H1 (cell line): ENCODE measurements around the gene PTGDR2. TPM values are rescaled to one million over a fixed set of nuclear protein-coding genes. Genes with fewer than 3 reads are reported as not detected.

Experiments
- CHD7 ChIP-seq: fragments of 300-600 bp; sonication (generic); IDR thresholded peaks from 2 replicates; pipeline ENCODE4 v1.7.1; 2012; ENCODE audit warnings: low read length, moderate library complexity, mild to moderate bottlenecking, inconsistent platforms; ENCODE audit not compliant: insufficient replicate concordance
- JUND ChIP-seq: IDR thresholded peaks from 2 replicates; pipeline ENCODE4 v1.6.1; 2011; ENCODE audit warnings: mild to moderate bottlenecking, improper control_type of control experiment, low read length
- NANOG ChIP-seq: IDR thresholded peaks from 2 replicates; pipeline ENCODE4 v1.6.1; 2011; ENCODE audit warnings: low read length, low read depth, mild to moderate bottlenecking, inconsistent platforms; ENCODE audit not compliant: insufficient read depth, poor library complexity, severe bottlenecking
- RNF2 ChIP-seq: fragments of 200-900, 300-1000 bp; sonication (generic); IDR thresholded peaks from 2 replicates; pipeline ENCODE4 v1.7.1; 2016; ENCODE audit warnings: borderline replicate concordance, low read depth, mild to moderate bottlenecking, antibody characterized with exemption, low read length; ENCODE audit not compliant: poor library complexity, severe bottlenecking; ENCODE audit errors: missing control alignments
- RXRA ChIP-seq: IDR thresholded peaks from 2 replicates; pipeline ENCODE4 v1.6.1; 2011; ENCODE audit warnings: low read depth, mild to moderate bottlenecking, low read length, moderate library complexity; ENCODE audit not compliant: insufficient read depth
- polyA plus RNA-seq, 7 experiments: library from polyadenylated mRNA; depleted of rRNA in 3 of 7; stranded (reverse) in 5 of 7; unstranded in 2 of 7; fragments of >200 nt in 5 of 7; fragments of 200-250 nt in 2 of 7; gene quantifications; 1 replicate in 5 of 7; 2 replicates in 1 of 7; 4 replicates in 1 of 7; pipeline versions ENCODE4 v1.2.1 to v1.2.3, GENCODE V29; 2011 to 2013; ENCODE audit warnings: missing spikeins in 2 of 7, mixed read lengths in 2 of 7
- total RNA-seq: library from RNA; stranded (reverse); fragmentation: NEBNext Ultra II Directional; extraction: Animal tissue kit (Norgen Biotek cat#: 25700); gene quantifications from 2 replicates; pipeline ENCODE4 v1.2.1, GENCODE V29; 2021
- TF ChIP-seq, protein P1 (sequence below), 3 experiments: IDR thresholded peaks; 1 replicate in 2 of 3; 2 replicates in 1 of 3; pipeline versions ENCODE4 v1.5.1 to v1.6.1; 2011; ENCODE audit warnings: low read length in 3 of 3, mild to moderate bottlenecking in 3 of 3, inconsistent platforms in 2 of 3, low read depth in 1 of 3, moderate library complexity in 1 of 3; ENCODE audit not compliant: insufficient read depth in 1 of 3; ENCODE audit errors: control extremely low read depth in 1 of 3

Gene PTGDR2
- total and polyA plus RNA-seq, 2 of the 8 experiments (the other 6 are each of a cell fraction or from before 2014, with no cell fraction given), result 0.20 TPM; not detected in 1

DNA sequence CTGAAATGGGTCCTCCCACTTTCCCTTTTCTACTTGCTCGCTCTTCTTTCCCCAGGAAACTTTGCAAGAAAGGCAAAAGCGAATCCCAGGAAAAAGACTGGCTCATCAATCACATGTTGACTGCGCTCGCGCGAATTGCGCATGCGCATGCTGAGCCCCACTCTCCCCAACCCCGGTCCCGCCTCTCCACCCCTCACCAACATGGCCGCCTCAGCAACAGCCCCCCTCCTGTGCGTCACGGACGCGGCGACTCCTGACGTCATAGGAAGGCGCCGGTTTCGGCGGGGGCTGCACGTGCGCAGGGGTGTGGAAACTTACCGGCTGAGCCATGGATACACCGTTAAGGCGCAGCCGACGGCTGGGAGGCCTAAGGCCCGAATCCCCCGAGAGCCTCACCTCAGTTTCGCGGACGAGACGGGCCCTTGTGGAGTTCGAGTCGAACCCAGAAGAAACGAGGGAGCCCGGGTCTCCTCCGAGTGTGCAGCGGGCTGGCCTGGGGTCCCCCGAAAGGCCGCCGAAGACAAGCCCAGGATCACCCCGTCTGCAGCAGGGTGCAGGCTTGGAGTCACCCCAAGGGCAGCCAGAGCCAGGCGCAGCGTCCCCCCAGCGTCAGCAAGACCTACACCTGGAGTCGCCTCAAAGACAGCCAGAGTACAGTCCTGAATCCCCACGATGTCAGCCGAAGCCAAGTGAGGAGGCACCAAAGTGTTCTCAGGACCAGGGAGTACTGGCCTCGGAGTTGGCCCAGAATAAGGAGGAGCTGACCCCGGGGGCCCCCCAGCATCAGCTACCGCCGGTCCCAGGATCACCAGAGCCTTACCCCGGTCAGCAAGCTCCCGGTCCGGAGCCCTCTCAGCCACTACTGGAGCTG is 13.7 kb downstream of the PTGDR2 start, which contains the start of gene CCDC86 (continued):
- TF ChIP-seq CHD7 (no peak), NANOG (no peak), RXRA (no peak), JUND (0 out of 2 replicates have a peak, but pooled peaks have one; percentile 32), RNF2 (no peak)
- TF ChIP-seq, protein P1, sequence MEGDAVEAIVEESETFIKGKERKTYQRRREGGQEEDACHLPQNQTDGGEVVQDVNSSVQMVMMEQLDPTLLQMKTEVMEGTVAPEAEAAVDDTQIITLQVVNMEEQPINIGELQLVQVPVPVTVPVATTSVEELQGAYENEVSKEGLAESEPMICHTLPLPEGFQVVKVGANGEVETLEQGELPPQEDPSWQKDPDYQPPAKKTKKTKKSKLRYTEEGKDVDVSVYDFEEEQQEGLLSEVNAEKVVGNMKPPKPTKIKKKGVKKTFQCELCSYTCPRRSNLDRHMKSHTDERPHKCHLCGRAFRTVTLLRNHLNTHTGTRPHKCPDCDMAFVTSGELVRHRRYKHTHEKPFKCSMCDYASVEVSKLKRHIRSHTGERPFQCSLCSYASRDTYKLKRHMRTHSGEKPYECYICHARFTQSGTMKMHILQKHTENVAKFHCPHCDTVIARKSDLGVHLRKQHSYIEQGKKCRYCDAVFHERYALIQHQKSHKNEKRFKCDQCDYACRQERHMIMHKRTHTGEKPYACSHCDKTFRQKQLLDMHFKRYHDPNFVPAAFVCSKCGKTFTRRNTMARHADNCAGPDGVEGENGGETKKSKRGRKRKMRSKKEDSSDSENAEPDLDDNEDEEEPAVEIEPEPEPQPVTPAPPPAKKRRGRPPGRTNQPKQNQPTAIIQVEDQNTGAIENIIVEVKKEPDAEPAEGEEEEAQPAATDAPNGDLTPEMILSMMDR (IDR thresholded peaks at IDR 0.05; ENCODE audit: control extremely low read depth in 1 of 3, insufficient read depth in 1 of 3, low read depth in 1 of 3, low read length in 3 of 3), result no peak
